HEK293T (cell line): ENCODE results near the gene DMRT1.

Experiments
- BHLHE40 ChIP-seq: fragments of 450-650 bp; IDR thresholded peaks from 2 replicates; pipeline ENCODE4 v1.6.1; 2016; ENCODE audit warnings: mild to moderate bottlenecking, moderate library complexity, borderline replicate concordance
- FOXM1 ChIP-seq: fragments of 450-650 bp; IDR thresholded peaks from 2 replicates; pipeline ENCODE4 v1.6.1; 2017; ENCODE audit warnings: mild to moderate bottlenecking, borderline replicate concordance
- SP1 ChIP-seq: fragments of 450-650 bp; IDR thresholded peaks from 2 replicates; pipeline ENCODE4 v1.6.1; 2017
- TARDBP ChIP-seq: fragments of 450-650 bp; IDR thresholded peaks from 2 replicates; pipeline ENCODE4 v1.6.1; 2016

DNA sequence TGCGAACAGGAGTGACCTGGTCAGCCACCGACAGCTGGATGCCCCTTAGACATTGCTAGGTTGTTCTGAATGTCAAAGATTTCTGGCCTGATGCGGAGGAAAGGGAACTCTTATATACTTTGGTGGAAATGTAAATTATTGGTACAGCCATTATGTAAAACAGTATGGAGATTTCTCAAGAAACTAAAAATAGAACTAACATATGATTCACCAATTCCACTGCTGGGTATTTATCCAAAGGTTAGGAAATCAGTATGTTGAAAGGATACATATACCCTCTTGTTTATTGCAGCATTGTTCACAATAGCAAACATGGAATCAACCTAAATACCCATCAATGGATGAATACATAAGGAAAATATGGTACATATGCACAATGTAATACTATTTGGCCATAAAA, 166.7 kb downstream of the DMRT1 start:
- TF ChIP-seq FOXM1 (no peak), SP1 (no peak), TARDBP (no peak), BHLHE40 (no peak)
